SIG-M5 treated with dmso at 0.1 percent for 504 hours (cell line): ENCODE data around the gene ABCC9.
"Not testable (repeated sequence)": the region's sequence is repeated elsewhere in the genome, so short reads cannot be mapped to it uniquely, and the experiment has no call there.

Source experiments
- DNase-seq: peaks from one replicate; lab custom pipeline; 2025; ENCODE audit not compliant: unreplicated experiment; lab: John Stamatoyannopoulos, UW

Gene ABCC9

DNA sequence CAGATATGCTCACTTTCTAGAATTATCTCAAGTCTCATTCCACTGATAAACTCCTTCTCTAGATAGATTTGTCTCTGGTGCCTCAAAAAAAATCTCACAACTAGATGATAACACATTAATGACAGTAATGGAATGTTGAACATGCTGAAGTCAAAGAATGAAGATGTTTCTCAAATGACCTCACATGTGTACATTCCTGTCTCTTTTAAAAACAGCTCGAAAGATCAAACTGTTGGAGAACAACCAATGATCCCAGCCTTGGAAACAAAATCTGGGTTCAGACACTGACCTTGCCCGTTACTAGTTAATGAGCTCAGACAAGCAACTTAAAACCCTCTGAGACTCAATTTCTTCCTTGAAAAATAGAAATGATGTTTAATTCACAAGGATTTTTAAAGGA lies 122.0 kb downstream of the ABCC9 start:
- DNase-seq: no peak

GRCh38 chr12:21818627-21819026 lies 122.6 kb downstream of the ABCC9 start:
- no peak for DNase-seq

GRCh38 chr12:21815306-21816062 lies 125.7 kb downstream of the ABCC9 start:
- no peak for DNase-seq

DNA sequence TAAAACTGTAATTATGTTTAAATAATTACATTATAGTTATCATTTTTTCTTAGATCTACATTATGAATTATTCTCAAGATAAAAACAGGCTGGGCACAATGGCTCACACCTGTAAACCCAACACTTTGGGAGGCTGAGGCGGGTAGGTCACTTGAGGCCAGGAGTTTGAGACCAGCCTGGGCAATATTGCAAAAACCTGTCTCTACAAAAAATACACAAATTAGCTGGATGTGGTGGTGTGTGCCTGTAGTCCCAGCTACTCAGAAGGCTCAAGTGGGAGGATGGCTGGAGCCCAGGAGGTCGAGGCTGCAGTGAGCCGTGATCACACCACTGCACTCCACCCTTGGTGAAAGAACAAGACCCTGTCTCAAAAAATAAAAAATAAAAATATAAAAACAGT lies 126.4 kb downstream of the ABCC9 start:
- no peak for DNase-seq

DNA sequence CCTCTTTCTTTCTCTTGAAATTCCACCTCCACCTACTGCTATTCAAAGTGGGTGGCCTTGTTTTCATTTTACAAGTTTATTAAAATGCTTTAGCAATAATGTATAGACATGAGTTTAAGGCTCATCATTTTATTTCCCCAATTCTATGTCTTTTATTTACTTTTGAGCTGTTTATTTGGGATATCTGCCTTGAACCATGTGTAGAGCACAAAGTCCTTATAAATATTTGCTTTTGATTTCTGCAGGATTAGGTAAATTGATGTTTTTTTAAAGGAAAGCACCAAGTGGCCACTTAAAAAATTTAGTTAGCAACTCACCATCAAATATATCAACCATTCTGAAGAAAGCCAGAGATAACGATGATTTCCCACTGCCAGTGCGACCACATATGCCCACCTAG lies 126.9 kb downstream of the ABCC9 start:
- DNase-seq: no peak

DNA sequence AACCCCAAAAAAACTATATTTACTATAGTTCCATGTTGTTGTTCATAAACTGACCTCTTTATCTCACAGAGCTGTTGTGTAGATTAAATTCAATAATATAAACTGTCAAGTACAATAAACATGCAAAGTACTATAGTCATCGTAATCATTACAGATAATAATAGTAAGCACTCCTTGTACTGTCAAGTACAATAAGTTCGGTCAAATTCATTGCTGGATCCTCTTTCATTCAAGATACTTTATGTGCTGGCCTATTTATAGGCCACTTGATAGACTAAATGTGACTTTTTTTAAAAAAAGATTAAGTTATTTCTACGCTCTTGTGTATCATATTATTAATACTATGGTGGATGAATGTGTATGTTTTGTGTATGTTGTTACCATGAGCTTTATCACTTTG lies 127.5 kb downstream of the ABCC9 start:
- no peak for DNase-seq

DNA sequence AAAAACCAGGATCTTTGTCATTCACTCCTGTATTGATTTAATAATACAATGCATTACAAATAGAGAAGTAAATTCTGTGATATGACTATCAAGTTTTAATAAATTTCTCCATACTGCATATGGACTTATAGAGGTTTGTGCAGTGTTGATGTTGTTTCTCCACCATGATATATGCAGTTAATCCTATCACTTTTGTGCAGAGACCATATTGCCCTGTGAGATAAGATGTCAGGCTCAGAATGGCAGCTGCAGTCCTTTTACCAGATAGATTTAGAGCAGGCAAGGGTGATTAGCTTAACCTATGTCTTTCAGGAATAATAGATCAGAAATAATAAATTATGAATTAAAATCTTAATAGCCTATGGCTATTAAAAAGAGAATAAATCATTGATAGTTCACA lies 128.1 kb downstream of the ABCC9 start:
- DNase-seq: no peak

- not testable (repeated sequence) for DNase-seq
Observed at GRCh38 chr12:21812340-21812739, 128.9 kb downstream of the ABCC9 start.

DNA sequence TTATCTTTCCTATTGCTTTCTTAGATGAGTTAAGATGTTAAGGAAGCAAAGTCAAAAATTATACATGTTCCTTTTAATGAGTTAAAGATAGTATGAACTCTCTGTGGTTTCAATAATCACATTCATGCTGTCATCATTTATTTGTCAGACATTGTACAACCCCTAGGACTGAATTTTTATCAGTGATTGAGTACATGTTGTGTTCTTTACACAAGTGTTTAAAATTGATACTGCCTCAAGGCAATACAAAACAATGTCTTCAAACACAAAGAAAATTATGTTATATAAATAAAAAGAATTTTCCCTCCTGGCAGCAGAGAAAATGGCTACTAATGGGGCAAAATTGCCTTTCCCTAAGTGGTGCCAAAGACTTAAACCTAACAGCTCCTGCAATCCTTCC lies 132.1 kb downstream of the ABCC9 start:
- no peak for DNase-seq

DNA sequence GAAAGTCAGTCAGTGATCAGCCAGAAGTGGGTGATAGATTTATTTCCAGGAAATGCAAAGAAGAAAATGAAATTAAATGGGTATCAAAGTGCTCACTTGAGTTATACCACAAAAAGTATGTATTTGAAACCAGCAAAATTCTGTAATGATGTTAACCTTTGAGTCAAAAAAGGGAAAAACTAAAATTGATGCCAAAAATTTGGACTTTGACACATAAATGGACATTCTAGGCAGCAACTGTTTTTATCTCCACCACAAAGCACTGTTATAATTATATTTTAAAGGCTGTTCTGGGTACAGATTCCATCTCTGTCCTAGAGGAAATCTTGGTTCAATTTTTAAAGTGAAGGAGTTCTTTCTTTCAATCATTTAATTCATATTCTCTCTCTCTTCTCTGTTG lies 135.0 kb downstream of the ABCC9 start:
- no peak for DNase-seq

DNA sequence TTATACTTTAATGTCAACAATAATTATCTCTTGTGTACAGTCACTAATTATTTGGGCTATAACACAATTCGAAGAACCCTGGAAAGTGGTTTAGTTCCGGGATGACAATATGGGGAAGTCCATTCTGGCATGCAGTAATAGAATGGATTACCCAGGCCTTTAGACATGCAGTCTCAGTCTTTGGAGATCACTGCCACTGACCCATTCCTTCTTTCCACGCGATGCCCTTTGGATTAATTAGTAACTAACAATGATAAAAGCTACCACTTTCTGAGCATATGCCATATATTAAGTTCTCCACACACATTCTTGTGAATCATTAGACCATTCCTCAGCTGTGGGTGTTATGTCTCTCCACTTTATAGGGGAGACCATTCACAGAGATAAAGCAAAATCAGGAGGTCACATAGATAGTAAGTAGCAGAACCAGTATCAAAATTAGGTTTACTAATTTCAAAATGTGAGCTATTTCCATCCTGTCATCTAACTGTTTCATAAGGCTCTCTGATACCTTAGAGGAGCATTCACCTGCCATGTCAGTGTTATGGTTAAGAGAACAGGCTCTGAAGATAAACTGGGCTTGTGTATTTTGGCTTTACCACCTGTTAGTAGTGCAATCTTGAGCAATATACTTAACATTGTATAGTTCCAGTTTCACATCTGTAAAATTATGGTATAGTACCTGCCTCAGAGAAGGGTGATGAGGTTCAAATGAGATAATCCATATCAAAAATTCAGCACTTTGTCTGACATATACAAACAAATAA lies 139.5 kb downstream of the ABCC9 start:
- no peak for DNase-seq

- no peak for DNase-seq
Observed at GRCh38 chr12:21800011-21800410, 141.2 kb downstream of the ABCC9 start.

DNA sequence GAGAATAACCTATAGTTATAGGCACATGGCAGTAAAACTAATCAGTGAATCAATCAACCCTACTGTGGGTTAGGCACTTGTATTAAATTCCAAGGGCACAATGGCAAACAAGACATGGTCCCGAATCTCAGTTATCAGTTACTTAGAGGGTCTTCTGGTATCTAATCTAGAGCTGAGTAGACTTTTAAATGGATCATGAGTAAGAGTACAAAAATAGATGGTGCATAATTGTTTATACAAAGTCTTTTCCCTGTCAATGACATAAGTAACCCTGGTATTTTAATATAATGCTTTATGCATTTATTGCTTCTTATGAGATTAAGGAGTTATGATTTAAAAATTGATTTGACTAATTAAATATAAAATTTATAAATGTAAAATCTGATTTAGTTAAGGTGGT lies 143.7 kb downstream of the ABCC9 start:
- no peak for DNase-seq

DNA sequence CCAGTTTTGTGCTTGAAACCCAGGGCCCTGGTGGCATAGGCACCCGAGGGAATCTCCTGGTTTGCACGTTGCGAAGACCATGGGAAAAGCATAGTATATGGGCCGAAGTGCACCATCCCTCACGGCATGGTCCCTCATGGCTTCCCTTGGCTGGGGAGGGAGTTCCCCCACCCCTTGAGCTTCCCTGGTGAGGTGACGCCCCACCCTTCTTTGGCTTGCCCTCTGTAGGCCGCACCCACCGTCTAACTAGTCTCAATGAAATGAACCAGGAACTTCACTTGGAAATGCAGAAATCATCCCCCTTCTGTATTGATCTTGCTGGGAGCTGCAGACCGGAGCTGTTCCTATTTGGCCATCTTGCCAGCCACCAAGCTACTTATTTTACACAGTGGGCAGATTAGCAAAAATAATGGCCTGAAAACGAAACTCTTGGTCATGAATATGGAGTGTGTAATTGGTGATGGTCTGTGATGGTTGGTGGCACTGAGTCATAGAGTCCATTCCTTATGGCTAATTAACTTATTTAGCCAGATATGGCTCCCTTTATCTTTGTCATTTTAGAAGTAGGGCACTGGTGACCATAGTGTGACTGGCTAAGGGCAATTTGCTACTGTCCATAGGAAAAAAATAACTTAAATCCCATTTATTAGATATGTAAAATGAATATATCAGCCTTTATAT lies 145.4 kb downstream of the ABCC9 start:
- no peak for DNase-seq

DNA sequence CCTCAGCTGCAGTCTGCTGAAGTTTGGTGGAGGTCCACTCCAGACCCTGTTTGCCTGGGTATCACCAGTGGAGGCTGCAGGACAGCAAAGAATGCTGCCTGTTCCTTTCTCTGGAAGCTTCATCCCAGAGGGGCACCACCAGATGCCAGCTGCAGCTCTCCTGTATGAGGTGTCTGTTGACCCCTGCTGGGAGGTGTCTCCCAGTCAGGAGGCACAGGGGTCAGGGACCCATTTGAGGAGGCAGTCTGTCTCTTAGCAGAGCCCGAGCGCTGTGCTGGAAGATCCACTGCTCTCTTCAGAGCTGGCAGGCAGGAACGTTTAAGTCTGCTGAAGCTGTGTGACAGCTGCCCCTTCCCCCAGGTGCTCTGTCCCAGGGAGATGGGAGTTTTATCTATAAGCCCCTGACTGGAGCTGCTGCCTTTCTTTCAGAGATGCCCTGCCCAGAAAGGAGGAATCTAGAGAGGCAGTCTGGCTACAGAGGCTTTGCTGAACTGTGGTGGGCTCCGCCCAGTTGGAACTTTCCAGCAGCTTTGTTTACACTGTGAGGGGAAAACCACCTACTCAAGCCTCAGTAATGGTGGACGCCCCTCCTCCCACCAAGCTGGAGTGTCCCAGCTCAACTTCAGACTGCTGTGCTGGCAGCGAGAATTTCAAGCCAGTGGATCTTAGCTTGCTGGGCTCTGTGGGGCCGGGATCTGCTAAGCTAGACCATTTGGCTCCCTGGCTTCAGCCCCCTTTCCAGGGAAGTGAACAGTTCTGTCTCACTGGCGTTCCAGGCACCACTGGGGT lies 146.2 kb downstream of the ABCC9 start:
- not testable (repeated sequence) for DNase-seq

GRCh38 chr12:21789687-21790086 lies 151.5 kb downstream of the ABCC9 start:
- DNase-seq: not testable (repeated sequence)

DNA sequence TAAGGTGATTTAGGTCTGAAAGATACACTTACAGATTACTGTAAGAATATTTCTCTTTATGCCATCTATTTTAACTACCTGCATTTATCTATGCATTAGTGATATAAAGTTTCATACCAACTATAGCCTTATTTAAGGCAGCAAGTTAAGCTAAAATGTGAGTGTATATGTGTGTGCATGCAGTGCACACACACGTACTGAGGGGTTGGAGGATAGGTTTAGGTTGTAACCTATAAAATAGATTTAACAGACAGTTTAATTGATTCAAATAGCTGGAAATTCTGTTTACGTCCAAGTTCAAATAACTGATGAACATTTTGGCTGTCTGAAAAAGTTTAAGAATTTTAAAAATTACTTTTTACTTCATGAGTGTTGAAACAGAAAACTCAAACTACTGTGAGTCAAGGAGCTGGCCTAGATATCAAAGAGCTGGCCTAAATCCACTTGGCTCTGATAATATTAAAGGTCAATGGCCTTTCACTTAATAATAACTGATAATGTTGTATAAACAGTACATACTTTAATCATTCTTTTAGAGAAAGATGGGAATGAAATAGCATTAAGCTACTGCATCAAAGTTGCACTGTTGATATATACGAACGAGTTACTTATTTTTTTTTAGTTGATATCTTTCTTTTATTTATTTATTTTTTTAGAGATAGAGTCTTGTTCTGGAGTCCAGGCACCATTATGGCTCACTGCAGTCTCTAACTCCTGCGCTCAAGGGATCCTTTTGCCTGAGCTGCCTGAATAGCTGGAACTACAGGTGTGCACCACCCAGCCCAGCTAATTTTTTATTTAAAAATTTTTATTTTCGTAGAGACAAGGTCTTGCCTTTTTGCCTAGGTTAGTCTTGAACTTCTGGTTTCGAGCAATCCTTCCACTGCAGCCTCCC lies 152.9 kb downstream of the ABCC9 start:
- DNase-seq: no peak

- DNase-seq: no peak
Observed at GRCh38 chr12:21786041-21786531, 155.1 kb downstream of the ABCC9 start.

DNA sequence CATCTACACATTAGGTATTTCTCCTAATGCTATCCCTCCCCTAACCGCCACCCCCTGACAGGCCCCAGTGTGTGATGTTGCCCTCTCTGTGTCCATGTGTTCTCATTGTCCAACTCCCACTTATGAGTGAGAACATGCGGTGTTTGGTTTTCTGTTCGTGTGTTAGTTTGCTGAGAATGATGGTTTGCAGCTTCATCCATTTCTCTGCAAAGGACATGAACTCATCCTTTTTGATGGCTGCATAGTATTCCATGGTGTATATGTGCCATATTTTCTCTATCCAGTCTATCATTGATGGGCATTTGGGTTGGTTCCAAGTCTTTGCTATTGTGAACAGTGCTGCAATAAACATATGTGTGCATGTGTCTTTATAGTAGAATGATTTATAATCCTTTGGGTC lies 158.5 kb downstream of the ABCC9 start:
- not testable (repeated sequence) for DNase-seq

GRCh38 chr12:21780786-21781185 lies 160.4 kb downstream of the ABCC9 start:
- no peak for DNase-seq
